HG03064 (cell line): ENCODE data around the gene NPTXR.
A peak's percentile ranks its signal among the peaks of the same experiment; 100 is the strongest.

Experiments used
- ATAC-seq: cut with Tn5 transposase; IDR thresholded peaks from one replicate; pipeline ENCODE4 v1.9.1; 2021; ENCODE audit warnings: low read depth; ENCODE audit not compliant: unreplicated experiment

Gene NPTXR

GRCh38 chr22:38799265-38800002 lies 44.4 kb downstream of the NPTXR start:
- ATAC-seq: no peak

- no peak for ATAC-seq
Observed at GRCh38 chr22:38798496-38798895, 45.3 kb downstream of the NPTXR start.

- no peak for ATAC-seq
Observed at GRCh38 chr22:38796262-38796957, 47.4 kb downstream of the NPTXR start.

- no peak for ATAC-seq
Observed at GRCh38 chr22:38795569-38795968, 48.3 kb downstream of the NPTXR start.

- peak; percentile 80 for ATAC-seq
Observed at GRCh38 chr22:38793721-38794466, 49.9 kb downstream of the NPTXR start, which contains the start of gene DNAL4. Gene DNAL4 (minus strand): TSS chr22:38794143. CDS start chr22:38782731, 11,412 bp downstream.

GRCh38 chr22:38793317-38793716 lies 50.5 kb downstream of the NPTXR start:
- no peak for ATAC-seq

- ATAC-seq: no peak
Observed at GRCh38 chr22:38792833-38793232, 51.0 kb downstream of the NPTXR start.

- ATAC-seq: no peak
Observed at GRCh38 chr22:38789606-38790005, 54.2 kb downstream of the NPTXR start.

GRCh38 chr22:38788846-38789245 lies 55.0 kb downstream of the NPTXR start:
- ATAC-seq: no peak

GRCh38 chr22:38788021-38788816 lies 55.6 kb downstream of the NPTXR start:
- ATAC-seq: no peak

- no peak for ATAC-seq
Observed at GRCh38 chr22:38786631-38787030, 57.2 kb downstream of the NPTXR start.

GRCh38 chr22:38784856-38785255 lies 59.0 kb downstream of the NPTXR start:
- ATAC-seq: no peak

GRCh38 chr22:38784035-38784434 lies 59.8 kb downstream of the NPTXR start:
- ATAC-seq: no peak

GRCh38 chr22:38783095-38783615 lies 60.7 kb downstream of the NPTXR start:
- no peak for ATAC-seq

GRCh38 chr22:38782402-38783094 lies 61.3 kb downstream of the NPTXR start:
- no peak for ATAC-seq

- ATAC-seq: no peak
Observed at GRCh38 chr22:38781033-38781432, 62.8 kb downstream of the NPTXR start.

- ATAC-seq: no peak
Observed at GRCh38 chr22:38777087-38777671, 66.6 kb downstream of the NPTXR start.

- no peak for ATAC-seq
Observed at GRCh38 chr22:38776086-38776485, 67.7 kb downstream of the NPTXR start.

- ATAC-seq: no peak
Observed at GRCh38 chr22:38775656-38776055, 68.2 kb downstream of the NPTXR start.
